Measurements from ENCODE around the gene CCDC149.

The CCDC149 gene

GRCh38 chr4:24837781-24838180 is 75.1 kb downstream of the CCDC149 start:
- DNase-seq = no peak

GRCh38 chr4:24837336-24837735 is 75.5 kb downstream of the CCDC149 start:
- DNase-seq = no peak

GRCh38 chr4:24836661-24837242 is 76.1 kb downstream of the CCDC149 start:
- no peak for DNase-seq

DNA sequence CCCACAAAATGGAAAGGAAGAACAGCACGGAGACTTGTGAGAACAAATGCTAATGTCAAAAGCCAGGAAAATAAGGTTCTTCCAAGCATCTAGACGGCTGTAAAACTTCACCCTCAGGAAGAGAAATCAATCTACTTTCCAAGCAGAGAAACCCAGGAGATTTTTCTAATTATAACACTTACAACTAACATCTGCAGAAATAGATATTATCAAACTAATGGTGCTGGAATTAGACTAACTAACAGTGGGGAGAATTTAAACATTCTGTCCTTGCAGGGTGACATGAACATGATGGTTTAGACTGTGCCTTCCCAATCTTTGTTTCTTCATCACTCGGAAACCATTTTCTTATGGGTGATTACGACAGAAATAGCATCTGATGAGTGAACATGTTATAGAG is 77.1 kb downstream of the CCDC149 start:
- DNase-seq = no peak

- DNase-seq = no peak
Observed at GRCh38 chr4:24831637-24832036, 81.2 kb downstream of the CCDC149 start.

GRCh38 chr4:24824720-24825119 is 88.1 kb downstream of the CCDC149 start:
- no peak for DNase-seq

- DNase-seq = no peak
Observed at GRCh38 chr4:24820541-24820940, 92.3 kb downstream of the CCDC149 start.

GRCh38 chr4:24816797-24817196 is 96.0 kb downstream of the CCDC149 start:
- DNase-seq = no peak

GRCh38 chr4:24813732-24814131 is 99.1 kb downstream of the CCDC149 start:
- DNase-seq = no peak

DNA sequence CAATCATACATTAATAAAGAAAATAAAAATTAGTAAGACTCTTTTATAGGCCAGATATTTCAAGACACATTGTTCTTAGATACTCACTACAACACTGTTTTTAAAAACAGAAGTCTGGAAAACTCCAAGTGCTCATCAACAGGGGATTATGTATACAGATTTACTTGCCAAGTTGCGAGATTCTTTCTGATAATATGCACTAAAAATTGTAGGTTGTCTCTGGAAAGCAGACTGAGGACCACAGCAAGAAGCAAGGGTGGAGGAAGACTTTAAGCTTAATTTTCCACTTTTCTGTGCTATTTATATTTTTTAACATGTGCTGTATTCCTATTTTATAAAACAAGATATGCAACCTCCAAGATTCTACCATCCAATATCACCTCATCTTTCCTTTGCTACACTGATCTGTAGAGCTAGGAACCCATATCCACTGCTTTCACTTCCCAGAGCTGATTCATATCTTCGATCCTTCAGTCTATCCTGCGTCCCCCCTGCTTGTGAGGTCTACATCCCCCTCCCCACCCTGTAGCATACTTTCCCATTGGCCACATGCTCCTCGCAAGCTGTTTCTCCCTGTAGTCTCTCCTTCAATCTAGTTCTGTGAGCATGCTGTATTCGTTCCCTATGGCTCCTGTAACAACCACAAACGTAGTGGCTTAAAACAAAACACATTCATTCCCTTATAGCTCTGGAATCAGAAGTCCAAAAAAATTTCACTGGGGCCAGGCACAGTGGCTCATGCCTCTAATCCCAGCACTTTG is 101.8 kb downstream of the CCDC149 start:
- DNase-seq = no peak

- no peak for DNase-seq
Observed at GRCh38 chr4:24809815-24810405, 102.9 kb downstream of the CCDC149 start.

GRCh38 chr4:24809376-24809775 is 103.5 kb downstream of the CCDC149 start:
- no peak for DNase-seq

DNA sequence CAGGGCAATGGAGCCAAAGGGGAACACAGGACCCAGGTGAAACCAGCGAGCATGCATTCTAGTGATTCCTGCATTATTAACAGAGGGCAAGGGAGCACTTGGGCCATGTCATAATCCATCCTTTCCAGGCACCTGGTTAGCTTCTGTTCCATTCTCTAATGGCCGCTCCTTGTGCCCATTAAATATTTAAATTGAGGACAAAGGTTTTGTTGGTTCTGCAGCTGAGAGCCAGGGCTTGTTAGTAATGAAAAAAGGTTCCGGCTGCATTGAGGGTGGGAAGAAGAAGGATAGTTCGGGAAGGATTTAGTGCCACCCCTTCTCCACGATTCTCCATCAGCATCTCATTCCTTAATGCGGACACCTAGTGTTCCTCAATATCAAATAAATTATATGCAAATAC is 103.9 kb downstream of the CCDC149 start:
- no peak for DNase-seq

DNA sequence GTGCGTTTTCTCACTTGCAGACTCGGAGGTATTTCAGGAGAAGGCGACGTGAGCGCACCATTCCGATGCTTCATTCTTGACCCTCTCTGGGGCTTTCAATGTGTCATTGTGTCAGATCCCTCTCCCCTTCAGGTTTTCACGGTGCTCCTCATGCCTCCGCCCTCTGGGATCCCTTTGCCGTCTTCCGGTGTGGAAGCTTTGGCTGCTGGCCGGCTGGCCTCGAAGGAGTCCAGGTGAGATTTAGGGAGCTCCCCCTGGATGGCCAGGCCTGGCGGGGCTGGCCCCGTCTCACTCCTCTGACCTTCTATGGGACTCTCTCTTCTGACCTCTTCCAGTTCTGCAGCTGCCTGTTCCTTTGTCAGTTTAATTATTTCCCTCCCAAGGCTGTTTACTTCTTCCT is 104.6 kb downstream of the CCDC149 start:
- no peak for DNase-seq

DNA sequence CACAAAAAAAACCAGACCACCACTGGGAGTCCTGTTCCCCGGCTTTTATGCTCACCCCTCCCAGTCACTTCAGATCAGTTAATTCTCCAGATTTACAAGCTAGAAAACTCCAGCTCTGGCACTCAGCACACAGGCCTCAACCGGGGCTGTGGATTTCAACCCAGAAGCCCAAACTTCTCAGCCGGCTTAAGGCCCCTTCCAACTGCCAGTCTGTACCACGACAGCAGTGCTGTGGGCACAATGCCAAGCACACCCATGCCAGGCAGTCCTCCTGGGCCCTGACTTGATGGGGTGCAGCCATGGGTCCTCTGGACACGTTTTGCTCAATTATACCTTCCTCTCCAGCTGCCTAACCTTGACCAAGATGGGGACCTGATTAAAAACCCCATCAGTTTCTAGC is 105.2 kb downstream of the CCDC149 start:
- DNase-seq = no peak

DNA sequence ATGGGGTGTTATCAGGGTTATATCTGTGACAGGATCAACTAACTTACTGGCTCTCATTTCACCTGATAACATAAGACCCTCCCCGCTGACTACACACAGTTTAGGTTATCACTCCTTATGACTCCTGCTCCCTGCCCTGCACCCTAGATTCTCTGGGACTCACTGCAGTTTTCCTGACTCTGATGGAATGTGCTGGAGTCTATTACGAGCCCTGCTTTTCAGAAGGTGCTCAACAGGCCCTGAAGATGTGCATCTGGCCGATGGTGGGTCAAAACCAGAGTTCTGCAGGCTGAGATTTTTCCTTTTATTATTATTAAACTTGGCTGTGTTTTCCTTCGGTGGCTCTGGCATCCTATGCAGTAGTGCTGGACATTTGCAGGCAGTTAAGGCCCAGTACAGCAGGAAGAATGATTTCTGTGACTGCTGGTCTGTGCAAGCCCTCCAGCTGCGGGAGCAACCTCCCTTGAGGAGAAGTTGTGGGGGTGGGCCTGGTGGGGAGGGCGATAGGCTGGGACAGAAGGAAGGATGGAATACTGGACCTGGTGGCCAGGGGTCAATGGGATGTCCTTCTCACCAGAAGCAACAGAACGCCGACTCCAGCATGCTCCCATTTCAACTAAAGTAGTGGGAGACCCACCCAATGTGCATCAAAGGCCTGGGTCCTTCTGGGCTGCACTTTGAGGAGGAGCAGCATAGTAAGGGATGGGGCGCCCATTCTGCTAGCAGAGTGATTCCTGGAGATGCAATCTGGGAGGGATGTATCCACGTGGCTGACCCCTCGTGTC is 106.4 kb downstream of the CCDC149 start:
- DNase-seq = no peak

DNA sequence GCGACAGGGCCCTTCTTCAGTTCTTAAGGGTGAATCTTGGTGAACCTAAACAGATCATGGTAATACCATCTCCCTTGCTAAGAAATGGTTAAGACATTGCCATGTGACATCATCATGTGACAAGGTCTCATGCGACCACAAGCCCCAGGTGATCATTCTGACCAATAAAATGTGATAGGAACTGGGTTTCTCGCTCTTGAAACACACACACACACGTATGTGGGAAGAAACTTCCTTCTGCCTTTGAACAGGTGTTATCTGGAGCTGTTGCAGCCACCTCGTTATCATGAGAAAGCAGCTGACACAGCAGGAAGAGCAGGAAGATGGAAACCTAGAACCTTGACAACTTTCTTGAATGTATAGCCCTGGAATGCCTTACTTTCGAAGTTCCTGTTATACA is 107.3 kb downstream of the CCDC149 start:
- no peak for DNase-seq

GRCh38 chr4:24805067-24805466 is 107.8 kb downstream of the CCDC149 start:
- DNase-seq = no peak

- DNase-seq = no peak
Observed at GRCh38 chr4:24802648-24803047, 110.2 kb downstream of the CCDC149 start.

DNA sequence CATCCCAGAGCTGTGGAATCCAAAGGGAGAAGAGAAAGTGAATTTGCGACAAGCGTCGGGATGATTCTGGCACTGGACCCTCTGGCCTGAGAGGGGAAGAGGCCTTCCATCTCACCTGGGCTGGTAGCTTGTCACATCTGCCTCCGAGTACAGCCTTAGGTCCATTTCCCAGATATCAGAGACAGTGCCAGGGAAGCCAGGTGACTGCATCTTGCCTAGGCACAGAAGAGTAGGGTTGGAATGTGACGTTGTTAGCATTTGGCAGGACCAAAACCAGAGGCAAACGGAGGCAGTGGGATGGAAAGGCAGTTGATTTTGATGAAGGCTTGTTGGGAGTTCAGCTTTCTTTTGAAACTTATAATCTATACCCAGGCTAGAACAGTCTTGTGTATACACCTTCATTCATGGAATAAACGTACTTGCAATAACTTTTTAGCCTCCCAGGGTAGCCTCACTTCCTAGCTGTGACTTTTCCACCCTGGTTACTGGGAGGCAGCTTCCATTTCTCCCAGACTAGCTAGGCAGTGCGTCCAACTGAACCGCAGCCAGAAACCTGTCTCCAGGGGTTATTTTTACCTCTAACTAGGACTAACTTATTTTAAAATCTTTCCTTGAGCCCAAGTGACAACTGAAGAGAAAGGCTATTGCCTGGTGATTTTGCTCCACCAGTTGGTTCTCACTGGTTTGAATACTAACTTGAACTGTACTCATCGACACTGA is 111.5 kb downstream of the CCDC149 start:
- no peak for DNase-seq

DNA sequence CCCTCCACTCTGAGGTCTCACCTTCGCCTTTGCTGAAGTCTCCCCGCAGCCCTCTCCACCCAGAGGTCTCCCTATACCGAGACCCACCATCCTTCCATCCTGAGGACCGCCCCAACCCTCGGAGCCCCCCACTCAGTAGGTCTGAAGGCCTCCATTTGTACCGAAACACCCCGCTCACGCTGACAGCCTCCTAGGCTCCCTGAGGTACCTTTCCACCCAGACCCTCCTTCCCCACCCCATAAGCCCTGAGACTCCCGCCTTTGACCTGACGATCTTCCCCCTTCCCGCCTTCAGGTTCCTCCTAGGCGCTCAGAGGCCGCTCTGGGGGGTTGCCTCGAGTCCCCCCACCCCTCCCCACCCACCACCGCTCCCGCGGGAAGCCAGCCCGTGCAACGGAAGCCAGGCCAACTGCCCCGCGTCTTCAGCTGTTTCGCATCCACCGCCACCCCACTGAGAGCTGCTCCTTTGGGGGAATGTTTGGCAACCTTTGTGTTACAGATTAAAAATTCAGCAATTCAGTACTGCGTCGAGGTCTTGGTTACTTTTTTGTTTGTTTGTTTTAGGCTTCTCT is 112.4 kb downstream of the CCDC149 start:
- no peak for DNase-seq

GRCh38 chr4:24799544-24800324 is 113.1 kb downstream of the CCDC149 start:
- DNase-seq = no peak

Measured in CD4-positive, alpha-beta T cell treated with Interferon gamma for 1 hour (primary cell).